ENCODE measurements around the gene TP53RK.

TP53RK gene

DNA sequence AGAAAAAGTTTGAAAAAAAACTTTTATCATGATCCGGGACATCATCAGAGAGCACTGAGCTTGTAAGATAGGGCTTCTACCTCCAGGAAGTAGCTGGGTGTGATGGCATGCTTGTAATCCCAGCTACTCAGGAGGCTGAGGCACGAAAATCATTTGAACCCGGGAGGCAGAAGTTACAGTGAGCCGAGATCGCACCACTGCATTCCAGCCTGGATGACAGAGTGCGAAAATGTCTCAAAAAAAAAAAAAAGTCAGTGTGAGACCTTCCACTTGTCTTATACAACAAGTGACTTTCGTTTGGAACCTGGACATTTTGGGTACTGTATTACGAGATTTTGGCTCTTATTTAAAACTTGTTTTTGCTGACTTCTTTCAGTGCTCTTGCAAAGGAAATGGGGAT, 32.1 kb downstream of the TP53RK start:
- DNase-seq, result no peak

GRCh38 chr20:46652699-46653098, 36.5 kb downstream of the TP53RK start:
- DNase-seq, result no peak

DNA sequence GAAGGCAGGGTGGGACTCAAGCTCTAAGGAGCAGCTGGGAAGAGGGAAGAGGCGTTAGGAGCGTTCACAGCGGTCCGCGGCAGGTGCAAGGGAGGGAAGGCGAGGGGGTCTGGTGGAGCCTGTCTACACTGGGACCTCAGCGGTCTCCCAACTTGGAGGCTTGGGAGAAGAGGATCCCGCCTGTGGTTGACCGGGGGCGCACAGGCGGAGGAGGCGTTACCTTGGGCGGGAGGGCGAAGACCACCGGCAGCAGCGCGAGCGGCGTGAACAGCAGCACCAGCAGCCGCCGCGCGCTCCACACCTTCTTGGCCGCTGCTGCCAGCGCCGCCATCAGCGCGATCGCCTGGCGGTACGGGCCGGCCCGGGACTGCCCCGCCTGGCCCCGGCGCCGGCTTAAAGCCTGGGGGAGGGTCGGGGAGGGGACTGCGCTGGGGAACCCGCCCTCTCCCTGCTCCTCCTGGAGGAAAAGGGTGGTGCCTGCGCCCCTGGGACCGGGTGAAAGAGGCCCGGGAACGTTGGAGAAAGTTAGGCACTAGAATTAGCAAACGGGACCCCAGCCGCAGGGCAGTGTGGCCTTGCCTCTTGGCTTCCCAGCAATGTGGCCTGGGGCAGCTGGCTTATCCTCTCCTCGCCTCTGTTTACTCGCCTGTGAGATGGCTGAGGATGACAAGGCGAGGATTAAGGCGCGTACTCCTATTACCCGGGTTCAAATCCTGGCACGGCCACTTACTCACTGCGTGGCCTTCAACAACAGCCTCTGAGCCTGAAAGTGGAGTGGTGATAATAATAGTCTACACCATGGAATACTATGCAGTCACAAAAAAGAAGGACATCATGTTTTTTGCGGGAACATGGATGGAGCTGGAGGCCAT, 37.9 kb downstream of the TP53RK start, which contains the start of gene SLC13A3:
TSS of gene SLC13A3 (minus strand) at position 369 of the 872 bp plus-strand sequence. CDS start at position 331, 38 bp downstream.
- DNase-seq, result peak; percentile 54

- DNase-seq, result no peak
Measured at GRCh38 chr20:46650575-46651090, 38.6 kb downstream of the TP53RK start.

DNA sequence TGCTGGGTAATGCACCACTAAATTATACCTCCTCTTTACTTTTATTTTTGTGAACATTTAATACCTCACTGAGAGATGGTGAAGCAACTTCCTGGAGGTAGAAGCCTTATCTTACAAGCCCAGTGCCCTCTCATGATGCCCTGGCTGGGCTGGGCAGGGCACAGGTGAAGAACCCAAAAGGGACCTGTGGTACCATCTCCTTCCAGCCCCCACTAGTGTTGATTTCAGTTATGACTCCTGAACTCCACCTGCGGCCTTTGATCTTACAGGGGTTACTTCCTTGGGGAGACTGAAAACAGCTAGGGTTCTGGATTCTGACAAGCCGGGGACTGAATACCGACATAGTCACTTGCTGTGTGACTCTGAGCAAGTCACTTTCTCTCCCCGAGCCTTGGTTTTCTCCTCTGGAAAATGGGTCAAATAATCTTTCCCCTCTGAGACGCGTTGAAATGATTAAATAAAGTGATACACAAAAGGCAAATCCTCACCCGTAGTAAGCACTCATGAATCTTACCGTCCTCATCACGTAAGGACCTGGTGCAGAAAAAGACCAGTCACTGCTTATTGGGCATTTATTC, 39.2 kb downstream of the TP53RK start:
- no peak for DNase-seq

GRCh38 chr20:46649650-46649949, 39.6 kb downstream of the TP53RK start:
- no peak for DNase-seq

- peak; percentile 14 for DNase-seq
Measured at GRCh38 chr20:46648903-46649649, 40.2 kb downstream of the TP53RK start.

DNA sequence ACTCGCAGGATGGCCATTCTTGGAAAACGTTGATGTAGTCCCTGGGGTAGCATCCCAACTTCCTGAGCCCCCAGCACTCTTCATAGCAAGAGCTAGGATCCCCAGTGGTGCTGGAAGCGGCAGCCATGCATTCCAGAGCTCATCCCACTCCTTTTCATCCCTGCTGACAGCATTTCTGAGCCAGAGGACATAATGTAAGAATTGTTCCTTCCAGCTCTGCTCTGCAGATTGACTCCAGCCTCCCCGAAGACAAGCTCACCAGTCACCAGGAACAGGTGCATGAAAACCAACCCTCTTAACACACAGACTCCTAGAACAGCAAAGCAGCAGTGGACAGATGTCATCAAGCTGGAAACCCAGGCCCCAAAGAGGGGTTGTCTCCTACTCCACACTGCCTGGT, 41.8 kb downstream of the TP53RK start:
- DNase-seq, result no peak

- no peak for DNase-seq
Measured at GRCh38 chr20:46646659-46647380, 42.4 kb downstream of the TP53RK start.

DNA sequence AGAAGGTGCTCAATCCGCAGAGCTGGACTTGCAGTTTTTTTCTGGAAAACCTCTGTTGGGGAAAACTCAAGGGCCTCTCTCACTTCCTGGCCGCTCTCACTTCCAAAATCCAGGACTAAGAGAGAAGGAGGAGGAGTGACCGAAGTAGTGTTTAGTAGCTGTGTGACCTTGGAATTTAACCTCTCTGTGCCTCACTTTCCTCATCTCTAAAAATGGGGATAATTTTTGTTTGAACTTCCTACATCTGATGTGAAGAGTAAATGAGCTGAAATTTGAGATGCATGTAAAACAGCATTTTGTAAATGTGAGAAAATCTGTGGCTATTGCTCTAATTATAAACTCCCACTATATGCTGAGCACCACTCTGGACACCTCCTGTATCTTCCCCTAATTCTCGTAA, 43.1 kb downstream of the TP53RK start:
- DNase-seq, result no peak

- no peak for DNase-seq
Measured at GRCh38 chr20:46644733-46645132, 44.5 kb downstream of the TP53RK start.

- DNase-seq, result no peak
Measured at GRCh38 chr20:46644160-46644559, 45.1 kb downstream of the TP53RK start.

DNA sequence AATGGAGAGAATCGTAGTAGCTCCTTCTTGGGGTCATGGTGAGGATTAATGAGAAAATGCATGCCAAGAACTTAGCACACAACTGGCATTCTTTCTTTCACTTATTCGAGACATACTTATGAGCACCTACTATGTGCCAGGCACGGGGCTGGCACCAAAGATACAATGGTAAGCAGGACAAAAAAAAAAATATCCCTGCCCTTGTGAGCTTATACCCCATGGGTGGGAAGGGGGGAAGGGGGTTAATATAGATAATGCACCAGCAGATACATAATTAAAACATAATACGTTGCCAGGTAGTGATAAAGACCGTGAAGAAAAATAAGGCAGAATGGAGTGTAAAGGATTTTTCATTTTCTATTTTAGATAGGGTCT, 46.3 kb downstream of the TP53RK start:
- DNase-seq, result no peak

DNA sequence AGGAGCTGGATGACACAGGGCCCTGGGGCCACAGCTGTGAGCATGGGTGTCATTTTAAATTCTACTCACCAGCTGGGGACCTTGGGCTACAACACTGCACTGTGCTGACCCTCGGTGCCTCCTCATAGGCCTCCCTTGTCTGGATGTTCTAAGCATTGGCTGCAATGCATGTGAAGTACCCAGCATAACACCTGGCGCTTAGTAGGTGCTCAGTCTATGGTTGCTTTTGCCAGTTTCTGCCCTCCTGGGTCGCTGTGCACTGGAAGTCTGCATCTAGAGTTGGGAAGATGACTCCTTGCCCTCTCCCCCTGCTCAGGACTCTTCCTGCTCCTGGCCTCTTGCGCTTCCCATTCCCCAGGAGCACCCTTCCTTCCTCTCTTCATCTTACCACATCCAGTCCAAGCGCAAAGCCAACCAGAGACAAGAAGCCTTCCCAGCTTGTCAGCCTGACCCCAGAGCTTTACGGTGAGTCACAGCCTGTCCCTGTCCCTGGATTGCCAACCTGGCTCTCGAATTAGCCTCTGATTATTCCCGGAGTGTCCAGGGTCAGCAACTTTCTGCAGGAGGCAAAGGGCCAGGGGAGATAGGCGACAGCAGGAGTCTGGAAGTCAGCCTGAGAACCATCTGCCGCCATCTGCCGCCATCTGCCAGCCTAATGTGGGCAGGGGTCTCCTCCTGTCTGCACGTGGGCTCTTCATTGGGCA, 46.8 kb downstream of the TP53RK start:
- DNase-seq, result no peak

DNA sequence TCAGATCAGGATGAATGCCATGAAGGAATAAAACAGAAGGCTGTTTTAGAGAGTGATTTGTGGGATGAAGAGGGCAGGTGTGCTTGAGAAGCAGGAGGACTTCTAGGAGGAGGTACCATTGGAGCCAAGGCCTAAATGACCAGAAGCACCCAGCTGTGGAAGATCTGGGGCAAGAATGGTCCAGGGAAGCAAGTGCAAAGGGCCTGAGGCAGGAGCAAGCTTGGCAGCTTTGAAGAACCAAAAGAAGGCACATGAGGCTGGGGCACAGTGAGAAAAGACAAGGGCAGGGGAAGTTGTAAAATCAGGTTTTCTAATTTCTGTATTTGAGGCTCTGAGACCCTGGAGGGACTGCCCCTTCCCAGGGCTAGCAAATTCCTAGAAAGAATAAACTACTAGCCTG, 47.8 kb downstream of the TP53RK start:
- DNase-seq, result no peak

DNA sequence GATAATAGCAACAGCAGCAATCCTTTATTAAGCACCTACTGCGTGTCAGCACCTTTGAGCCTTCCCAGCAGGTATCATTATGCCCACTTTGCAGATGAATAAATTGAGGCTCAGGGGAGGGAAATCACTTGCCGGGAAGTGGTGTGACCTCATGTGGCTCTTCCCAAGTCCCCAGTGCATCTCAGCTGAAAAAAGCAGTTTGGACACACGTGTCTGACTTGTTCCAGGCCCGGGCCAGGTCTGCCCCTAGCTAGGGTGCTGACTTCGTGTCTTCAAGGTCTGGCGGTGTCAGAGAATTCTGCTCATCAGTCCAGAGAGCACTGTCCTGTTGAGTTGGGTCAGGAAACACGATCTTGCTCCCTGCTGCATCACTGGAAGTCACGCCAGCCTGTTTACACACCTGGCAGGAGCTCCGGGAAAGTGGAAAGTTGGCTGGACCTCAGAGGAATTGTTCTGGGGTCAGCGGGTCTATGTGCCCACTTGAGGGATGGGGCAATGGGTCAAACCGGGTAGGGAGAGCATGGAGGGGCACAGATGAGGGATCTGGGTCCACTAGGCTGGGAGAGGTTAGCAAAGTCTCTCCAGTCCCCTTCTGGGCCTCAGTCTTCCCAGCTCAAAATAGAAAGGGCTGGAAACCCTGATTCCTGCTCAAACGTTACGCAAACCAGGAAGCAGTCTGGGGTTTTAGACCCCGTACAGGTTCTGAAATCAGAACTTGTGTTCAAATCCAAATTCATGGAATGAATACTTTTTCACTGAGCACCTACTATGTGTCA, 48.5 kb downstream of the TP53RK start:
- DNase-seq, result no peak

DNA sequence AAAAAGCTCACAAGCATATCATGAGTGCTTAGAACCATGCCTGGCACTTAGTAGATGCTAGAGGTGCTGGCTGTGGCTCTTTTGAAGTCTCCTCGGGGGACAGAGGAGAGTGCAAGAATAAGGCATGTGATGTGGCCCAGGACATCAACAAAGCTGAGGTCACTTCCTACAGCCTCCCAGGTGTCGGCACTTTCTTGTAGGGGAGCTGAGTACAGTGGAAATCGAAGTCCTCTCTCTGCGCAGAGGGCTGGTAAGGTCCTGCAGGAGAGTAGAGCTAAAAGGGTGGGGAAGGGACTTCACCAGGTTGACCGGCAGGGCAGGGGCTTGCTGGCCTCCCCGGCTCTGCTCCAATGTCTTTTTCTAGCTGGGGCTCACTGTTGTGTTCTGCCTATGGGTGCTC, 49.2 kb downstream of the TP53RK start:
- no peak for DNase-seq

GRCh38 chr20:46639587-46639986, 49.7 kb downstream of the TP53RK start:
- no peak for DNase-seq

DNA sequence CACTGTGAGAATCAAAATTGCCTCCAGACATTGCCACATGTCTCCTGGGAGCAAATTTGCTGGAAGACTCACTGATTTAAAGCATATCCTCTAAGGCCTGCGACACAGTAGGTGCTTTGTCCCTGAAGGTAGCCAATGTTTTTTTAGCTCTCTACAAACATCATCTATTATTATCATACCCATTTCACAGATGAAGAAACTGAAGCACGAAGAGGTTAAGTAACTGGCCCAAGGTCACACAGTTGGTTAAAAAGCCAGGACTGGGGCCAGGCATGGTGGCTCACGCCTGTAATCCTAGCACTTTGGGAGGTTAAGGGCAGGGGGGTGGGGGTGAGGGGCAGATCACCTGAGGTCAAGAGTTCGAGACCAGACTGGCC, 50.4 kb downstream of the TP53RK start:
- DNase-seq, result no peak

DNA sequence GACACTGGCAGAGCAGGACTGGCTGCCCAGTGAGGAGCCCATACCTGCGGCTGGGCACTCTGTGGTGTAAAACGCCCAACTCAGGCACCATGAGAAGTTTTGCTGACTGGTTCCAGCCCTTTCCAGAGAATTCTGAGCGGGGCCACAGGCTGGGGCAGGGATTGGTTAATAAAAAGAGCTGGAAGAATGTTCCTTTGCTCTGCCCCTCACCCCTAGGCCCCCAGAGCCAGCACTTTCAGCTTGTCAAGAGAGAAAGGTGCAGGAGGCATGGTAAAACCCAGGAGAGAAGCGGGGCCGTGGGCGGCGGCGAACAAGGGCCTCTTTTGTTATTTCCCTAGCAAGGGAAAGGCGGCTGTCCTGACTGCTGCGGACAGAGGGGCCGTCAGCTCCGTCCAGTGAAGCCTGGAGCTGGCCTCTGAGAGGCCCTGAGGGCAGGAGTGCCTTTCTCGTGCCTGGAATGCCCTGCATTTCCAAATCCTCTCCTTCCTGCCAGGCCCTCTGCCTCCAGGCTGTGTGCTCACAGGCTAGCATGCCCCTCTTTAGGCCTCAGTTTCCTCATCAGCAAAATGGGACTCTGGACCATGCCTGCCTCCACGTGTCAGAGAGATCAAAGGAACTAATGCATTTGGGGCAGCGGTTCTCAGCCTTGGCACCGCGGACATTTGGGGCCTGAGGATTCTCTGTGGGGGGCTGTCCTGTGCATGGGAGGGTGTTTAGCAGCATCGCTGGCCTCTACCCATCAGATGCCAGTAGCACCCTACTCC, 50.9 kb downstream of the TP53RK start:
- DNase-seq, result no peak

Measured in NCI-H2227 treated with DMSO at 0.1 percent for 48 hours (cell line).